ENCODE measurements around the gene VEZT.

GRCh38 chr12:95203487-95204030 is 14.0 kb upstream of the VEZT start:
- TF ChIP-seq ZNF174 (CRISPR knock-in tag; IDR thresholded peaks at IDR 0.05) (no peak), SMAD1 (IDR thresholded peaks at IDR 0.05; ENCODE audit: low read depth, low read length, partially characterized antibody) (no peak), CTCF (IDR thresholded peaks at IDR 0.05 in 2 of 3, conservative IDR thresholded peaks at IDR 0.05 in 1 of 3; ENCODE audit: insufficient read depth in 2 of 3, low read depth in 1 of 3, low read length in 3 of 3) (no peak), TBP (optimal IDR thresholded peaks at IDR 0.05; ENCODE audit: low read depth, low read length) (no peak), EP300 (IDR thresholded peaks at IDR 0.05; ENCODE audit: low read length) (no peak), ZFX (CRISPR knock-in tag; IDR thresholded peaks at IDR 0.05) (no peak), THRB (CRISPR knock-in tag; conservative IDR thresholded peaks at IDR 0.05) (no peak), MAX (CRISPR knock-in tag; IDR thresholded peaks at IDR 0.05) (no peak), NFIC (IDR thresholded peaks at IDR 0.05) (no peak; the same call in 1 of the 2 replicates), KLF16 (IDR thresholded peaks at IDR 0.05) (no peak), E4F1 (CRISPR knock-in tag; IDR thresholded peaks at IDR 0.05; ENCODE audit: borderline replicate concordance) (no peak)

Measured in K562 (cell line).